CD4-positive, alpha-beta T cell treated with Interleukin-4 for 4 hours (primary cell): ENCODE data around the gene EZR.
A peak's percentile ranks its signal among the peaks of the same experiment; 100 is the strongest.
"Not testable (repeated sequence)": the region's sequence is repeated elsewhere in the genome, so short reads cannot be mapped to it uniquely, and the experiment has no call there.

Source experiments
- DNase-seq: peaks from one replicate; pipeline ENCODE4 v3.0.0-alpha.2; 2020

The EZR gene

GRCh38 chr6:158841358-158841757 is 22.2 kb upstream of the EZR start:
- DNase-seq = no peak

- no peak for DNase-seq
These were observed 21.3 kb upstream of the EZR start for GRCh38 chr6:158840465-158840864.

GRCh38 chr6:158839796-158840195 is 20.6 kb upstream of the EZR start:
- no peak for DNase-seq

- not testable (repeated sequence) for DNase-seq
These were observed 19.6 kb upstream of the EZR start for GRCh38 chr6:158838790-158839189.

- DNase-seq = no peak
These were observed 18.8 kb upstream of the EZR start for GRCh38 chr6:158837684-158838625.

DNA sequence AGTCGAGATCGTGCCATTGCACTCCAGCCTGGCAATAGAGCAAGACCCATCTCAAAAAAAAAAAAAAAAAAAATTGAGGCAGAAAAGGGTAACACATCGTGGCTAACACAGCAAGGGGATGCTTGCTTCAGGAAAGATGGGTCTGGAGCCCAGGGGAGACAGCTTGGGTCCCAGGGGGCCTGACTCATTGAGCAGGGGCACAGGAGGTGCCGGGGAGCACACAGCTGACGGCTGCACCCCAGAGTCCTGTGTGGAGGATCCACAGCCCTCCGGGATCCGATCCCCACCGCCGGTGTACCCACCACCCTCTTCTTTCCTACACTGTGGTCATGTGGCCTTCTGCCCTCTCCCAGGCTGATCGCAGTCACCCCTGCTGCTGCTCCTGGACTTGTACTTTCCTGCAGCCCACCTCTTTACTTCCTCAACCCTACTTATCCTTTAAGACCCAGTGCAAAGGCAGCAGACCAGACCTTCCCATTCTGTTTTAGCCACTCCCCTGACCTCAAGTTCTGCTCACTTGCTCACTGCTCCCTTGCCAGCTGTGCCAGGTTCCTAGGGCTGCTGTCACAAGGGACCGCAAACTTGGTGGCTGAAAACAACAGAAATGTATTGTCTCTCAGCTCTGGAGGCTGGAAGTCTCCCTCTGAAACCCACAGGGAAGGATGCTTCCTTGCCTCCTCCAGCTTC is 17.6 kb upstream of the EZR start:
- DNase-seq = no peak

DNA sequence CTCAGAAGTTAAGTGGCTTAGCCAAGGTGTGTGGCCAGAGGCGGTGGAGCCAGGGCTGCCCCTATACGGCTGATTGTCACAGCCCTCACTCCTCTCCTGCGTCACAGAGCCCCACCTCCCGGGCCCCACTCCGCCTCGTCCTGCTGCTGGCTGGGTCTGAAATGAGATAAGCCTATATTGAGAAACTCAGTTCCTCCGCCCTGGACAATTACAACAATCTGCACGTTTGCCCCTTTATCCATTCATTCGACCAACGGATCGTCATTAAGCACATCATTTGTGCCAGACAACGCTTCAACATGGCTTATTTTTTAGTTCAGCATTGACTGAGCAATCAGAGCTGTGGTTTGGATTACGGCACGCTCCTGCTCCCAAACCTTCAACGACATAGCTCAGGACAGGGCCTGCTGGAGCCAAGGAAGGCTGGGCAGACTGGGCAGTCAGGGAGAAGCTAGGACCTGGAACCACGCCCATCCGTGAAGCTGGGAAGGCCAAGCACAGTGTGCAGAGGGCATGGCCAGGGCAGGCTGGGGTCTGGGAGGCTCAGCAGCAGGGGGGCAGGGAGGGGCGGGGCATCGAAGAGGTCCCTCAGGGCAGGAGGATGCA is 16.6 kb upstream of the EZR start:
- DNase-seq = no peak

- DNase-seq = no peak
These were observed 15.7 kb upstream of the EZR start for GRCh38 chr6:158834675-158835385.

- DNase-seq = not testable (repeated sequence)
These were observed 13.6 kb upstream of the EZR start for GRCh38 chr6:158832807-158833206.

DNA sequence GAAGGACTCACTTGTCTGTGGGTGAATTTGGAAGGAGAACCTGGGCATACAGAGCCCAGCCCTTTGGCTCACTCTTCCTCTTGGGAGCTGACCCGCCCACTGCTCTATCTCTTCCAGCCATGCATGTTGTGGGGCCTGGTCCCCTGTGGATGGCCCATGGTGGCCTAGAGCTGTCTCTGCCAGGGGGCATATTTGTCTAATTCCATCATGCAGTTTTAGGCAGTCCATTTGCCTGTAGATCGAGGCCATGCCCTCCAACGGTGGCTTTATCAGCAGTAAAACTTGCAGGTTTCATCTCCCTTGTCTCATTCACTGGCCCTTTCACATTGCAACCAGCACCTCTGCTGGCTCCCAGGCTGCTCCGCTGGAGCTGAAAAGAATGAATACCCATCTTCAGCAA is 12.9 kb upstream of the EZR start:
- DNase-seq = no peak

DNA sequence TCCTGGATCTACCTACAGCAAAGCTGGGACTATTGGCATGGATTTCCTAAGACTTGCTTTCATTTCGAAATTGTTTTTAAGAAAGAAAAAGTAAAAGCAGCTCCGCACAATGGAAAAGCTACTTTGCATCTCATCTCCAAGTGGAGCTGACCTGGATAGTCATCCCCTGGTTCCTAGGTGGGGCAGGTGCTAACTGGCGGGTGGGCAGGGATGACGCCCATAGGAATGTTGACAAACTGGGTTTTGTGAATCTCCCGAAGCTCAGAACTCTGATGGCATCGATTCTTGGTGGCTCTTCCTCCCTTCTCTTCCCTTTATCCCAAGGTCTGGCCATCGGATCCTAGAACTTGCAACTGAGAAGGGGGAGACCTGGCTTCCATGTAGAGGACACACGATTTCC is 12.4 kb upstream of the EZR start:
- DNase-seq = no peak

DNA sequence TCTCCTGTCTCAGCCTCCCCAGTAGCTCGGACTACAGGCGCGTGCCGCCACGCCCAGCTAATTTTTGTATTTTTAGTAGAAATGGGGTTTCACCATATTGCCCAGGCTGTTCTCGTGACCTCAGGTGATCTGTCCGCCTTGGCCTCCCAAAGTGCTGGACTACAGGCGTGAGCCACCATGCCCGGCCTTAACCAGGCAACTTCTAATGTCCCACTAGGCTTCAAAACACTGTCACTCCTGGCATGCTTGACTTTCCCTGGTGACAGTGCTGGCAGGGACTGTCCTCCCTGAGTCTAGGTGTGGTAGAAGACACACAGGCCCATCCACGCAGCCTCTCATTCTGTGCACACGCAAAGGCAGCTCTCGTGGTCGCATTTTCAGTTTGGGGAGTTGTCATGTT is 11.6 kb upstream of the EZR start:
- no peak for DNase-seq

DNA sequence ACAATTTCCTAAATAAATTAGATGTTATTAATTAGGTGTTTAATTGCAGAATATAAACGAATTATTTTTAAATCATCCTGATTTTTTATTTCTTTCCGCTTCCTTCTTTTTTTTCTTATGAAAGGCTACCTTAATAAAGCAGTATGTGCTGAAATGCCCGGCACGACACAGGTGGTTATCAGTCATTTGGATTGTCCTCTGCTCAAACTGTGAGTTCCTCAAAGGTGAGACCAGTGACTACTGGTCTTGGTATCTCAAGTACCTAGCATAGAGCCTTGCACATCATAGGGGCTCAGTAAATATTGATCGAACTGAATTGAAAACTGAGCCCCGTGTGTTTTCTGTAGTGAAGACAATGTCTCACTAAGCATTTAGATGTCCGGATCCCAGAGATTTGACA is 9.6 kb upstream of the EZR start:
- DNase-seq = no peak

DNA sequence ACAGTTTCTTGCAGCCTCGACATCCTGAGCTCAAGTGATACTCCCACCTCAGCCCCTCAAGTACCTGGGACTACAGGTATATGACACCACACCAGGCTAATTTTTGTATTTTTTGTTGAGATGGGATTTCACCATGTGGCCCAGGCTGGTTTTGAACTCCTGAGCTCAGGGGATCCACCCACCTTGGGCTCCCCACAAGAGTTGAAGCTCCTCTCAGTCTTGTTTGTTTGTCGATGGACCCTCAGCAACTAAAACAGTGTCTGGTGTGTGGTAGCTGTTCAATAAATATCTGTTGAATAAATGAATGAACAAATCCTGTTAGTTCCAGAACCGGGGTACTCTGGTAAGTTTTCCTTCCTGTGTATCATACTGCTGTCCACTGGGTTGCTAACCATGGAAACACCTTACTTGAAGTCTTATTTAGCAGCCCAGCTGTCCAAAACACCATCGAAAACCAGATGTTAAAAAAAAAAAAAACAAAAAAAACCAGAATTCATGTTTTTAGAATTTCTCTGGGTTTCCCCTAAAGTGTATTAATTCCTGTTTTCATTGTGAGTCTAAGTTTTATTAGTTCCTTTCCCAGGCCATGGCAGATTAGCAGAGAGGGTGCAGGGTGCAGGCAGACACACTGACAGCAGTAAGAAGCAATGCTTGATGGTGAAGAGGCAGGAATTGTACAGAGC is 7.8 kb upstream of the EZR start:
- DNase-seq = no peak

DNA sequence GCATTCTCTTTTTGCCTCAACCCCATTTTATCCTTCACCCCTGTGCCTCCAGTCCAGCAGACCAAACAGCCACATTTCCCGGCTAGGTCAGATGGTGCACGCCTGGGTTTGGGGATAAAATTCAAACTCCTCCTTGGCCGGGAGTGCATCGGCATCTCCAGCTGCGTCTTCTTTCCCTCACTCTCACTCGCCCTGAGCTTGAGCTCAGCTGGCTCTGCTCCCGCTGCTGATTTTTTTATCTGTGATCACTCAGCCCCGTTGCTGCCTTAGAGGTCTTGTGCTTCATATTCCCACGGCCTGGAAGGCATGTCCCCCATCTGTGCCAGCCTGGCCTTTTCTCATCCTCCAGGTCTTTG is 6.8 kb upstream of the EZR start:
- no peak for DNase-seq

GRCh38 chr6:158825038-158825950 is 6.1 kb upstream of the EZR start:
- no peak for DNase-seq

DNA sequence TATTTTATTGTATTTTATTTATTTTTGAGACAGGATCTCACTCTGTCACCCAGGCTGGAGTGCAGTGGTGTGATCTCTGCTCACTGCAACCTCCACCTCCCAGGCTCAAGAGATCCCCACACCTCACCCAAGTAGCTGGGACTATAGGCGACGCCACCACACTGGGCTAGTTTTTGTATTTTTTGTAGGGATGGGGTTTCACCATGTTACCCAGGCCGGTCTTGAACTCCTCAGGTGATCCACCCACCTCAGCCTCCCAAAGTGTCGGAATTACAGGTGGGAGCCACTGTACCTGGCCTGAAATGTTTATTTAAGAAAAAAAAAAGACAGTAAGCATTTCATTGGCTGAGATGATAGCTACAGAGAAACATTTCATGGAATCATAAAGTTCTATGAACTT is 4.4 kb upstream of the EZR start:
- not testable (repeated sequence) for DNase-seq

DNA sequence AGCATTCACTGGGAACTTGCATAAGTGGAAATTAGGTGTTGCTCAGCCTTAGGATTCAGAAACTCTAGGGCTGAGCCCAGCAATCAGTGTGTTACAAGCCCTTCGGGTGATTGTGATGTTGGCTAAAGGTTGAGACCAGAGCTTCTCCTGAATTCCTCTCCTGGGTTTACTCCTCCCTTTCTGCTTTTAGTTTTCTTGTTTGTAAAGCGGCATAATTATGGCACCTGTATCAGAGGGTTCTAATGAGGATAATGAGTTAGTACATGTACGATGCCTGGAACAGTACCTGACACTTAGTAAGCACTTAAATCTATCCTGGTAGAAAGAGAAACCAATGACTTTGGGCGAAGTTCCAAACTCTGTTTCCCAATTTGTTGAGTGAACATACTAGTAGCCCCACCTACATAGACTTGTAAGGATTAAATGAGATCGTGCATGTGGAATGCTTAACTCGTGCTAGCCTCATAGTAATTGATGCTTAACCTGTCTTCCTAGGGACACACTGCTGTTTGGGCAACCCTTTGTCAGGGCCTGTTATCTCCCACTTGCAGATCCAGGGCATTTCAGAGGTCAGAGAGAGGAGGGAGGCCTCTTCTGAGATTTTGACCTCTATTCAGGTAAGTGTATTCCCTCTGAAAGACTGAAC is 932 bp upstream of the EZR start:
- DNase-seq = no peak

GRCh38 chr6:158818581-158819212 is 471 bp downstream of the EZR start:
- DNase-seq = peak; percentile 70
